ENCODE results near the gene STX17.

DNA sequence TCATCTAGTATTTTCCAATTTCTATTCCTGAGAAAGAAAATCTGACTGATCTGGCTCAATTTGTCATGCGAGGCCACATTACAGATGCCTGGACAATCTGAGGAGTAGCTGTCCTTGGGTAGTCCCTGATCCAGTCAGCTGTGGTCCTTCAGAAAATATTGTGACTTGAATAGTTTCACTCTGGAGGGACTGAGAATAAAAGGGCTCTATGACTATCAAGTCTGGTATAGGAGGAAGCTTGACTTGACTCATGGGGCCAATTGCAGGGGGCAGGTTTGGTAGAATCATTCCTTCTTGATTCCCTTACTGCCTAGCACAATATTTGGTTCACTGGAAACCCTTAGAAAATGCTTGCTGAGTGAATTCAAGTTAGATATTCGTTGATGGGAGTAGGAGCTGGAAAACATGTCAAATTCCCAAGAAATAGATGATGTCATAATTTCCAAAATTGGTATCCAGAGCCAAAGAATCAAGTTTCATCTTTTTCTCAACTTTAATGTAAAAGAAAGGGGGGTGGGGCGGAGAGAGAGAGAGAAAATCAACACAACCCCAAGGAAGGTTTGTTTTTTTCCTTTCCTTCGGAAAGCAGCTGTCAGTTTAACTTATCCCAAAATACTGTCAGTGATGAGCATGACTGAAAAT lies 32.4 kb upstream of the STX17 start:
- TF ChIP-seq POLR2A (IDR thresholded peaks at IDR 0.05) (no peak), POLR2AphosphoS5 (IDR thresholded peaks at IDR 0.05) (no peak)
- TF ChIP-seq, protein P1, sequence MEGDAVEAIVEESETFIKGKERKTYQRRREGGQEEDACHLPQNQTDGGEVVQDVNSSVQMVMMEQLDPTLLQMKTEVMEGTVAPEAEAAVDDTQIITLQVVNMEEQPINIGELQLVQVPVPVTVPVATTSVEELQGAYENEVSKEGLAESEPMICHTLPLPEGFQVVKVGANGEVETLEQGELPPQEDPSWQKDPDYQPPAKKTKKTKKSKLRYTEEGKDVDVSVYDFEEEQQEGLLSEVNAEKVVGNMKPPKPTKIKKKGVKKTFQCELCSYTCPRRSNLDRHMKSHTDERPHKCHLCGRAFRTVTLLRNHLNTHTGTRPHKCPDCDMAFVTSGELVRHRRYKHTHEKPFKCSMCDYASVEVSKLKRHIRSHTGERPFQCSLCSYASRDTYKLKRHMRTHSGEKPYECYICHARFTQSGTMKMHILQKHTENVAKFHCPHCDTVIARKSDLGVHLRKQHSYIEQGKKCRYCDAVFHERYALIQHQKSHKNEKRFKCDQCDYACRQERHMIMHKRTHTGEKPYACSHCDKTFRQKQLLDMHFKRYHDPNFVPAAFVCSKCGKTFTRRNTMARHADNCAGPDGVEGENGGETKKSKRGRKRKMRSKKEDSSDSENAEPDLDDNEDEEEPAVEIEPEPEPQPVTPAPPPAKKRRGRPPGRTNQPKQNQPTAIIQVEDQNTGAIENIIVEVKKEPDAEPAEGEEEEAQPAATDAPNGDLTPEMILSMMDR (IDR thresholded peaks at IDR 0.05 in 8 of 11, conservative IDR thresholded peaks at IDR 0.05 in 3 of 11) = no peak

All from spleen (tissue), 7 donors.